Upper lobe of right lung (tissue), 1 donor: ENCODE measurements around the gene TMEM63A. TPM values are rescaled to one million over a fixed set of nuclear protein-coding genes. Genes with fewer than 3 reads are reported as not detected.
A peak's percentile ranks its signal among the peaks of the same experiment; 100 is the strongest.

Experiments used
- ATAC-seq: fragments of 200-7000 bp; cut with Tn5 transposase; one replicate; pipeline ENCODE4 v1.9.1; 2020; ENCODE audit warnings: mild to moderate bottlenecking, moderate library complexity
- DNase-seq: peaks from one replicate; pipeline ENCODE4 v3.0.0-alpha.2; 2020
- H3K27ac ChIP-seq: fragments of 200-600 bp; one replicate; pipeline ENCODE4 v1.8.0; 2022
- H3K27me3 ChIP-seq: fragments of 200-600 bp; one replicate; pipeline ENCODE4 v1.8.0; 2022; ENCODE audit warnings: mild to moderate bottlenecking
- H3K36me3 ChIP-seq: fragments of 200-600 bp; one replicate; pipeline ENCODE4 v1.8.0; 2022
- H3K4me1 ChIP-seq: fragments of 200-600 bp; one replicate; pipeline ENCODE4 v1.8.0; 2022
- H3K4me3 ChIP-seq: fragments of 200-600 bp; one replicate; pipeline ENCODE4 v1.8.0; 2022; ENCODE audit warnings: mild to moderate bottlenecking
- H3K9me3 ChIP-seq: fragments of 200-600 bp; one replicate; pipeline ENCODE4 v1.8.0; 2022
- CTCF ChIP-seq: fragments of 200-600 bp; IDR thresholded peaks from one replicate; pipeline ENCODE4 v1.8.0; 2022; ENCODE audit warnings: antibody characterized with exemption
- intact Hi-C: fragments of 100-400 bp; cut with DNase I; formaldehyde crosslinking; loops from one replicate; pipeline ENCODE4 v1.11.0; 2022
- total RNA-seq: library from RNA; stranded (reverse); fragmentation: NEBNext Ultra II Directional; extraction: Animal tissue kit (Norgen Biotek cat#: 25700); gene quantifications from one replicate; pipeline ENCODE4 v1.2.1, GENCODE V29; 2021
- donor health status: DM: no; HTN: yes; CAD: no; lungs with severe emphysema.

The TMEM63A gene
- total RNA-seq, 1 donor from 2014 or later = 119 TPM

- H3K9me3 ChIP-seq = no peaks in the 10 kb centered on the region
- no peak overlapping the region for H3K27ac ChIP-seq
- intact Hi-C loops = no loop called here
- peaks cover 21% of the 10 kb centered on the region for H3K4me1 ChIP-seq
- no peak for TF ChIP-seq CTCF
- peak; percentile 12 for ATAC-seq
- no peak overlapping the region for H3K4me3 ChIP-seq
- no peaks in the 10 kb centered on the region for H3K27me3 ChIP-seq
- H3K36me3 ChIP-seq = peaks cover 72% of the 10 kb centered on the region
- DNase-seq = no peak
Observed at GRCh38 chr1:225851805-225852204, 30.4 kb downstream of the TMEM63A start.

DNA sequence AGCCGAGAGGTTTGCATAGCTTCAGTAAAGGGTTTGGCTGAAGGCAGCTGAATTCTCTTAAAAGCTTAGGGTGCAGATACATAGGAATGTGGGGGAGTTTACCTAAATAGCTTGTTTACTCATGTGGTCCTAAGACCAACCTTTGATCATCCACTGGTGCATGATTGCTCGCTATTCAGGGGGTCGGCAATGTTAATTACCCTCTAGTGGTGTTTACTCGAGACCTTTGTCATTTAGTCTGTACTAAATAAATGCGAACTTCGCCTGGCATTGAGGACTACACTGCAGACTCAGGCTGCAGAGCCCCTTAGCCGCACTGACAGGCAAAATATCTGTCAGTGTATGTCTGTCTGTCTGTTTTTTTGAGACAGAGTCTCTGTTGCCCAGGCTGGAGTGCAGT is 31.8 kb downstream of the TMEM63A start:
- intact Hi-C loops = no loop called here
- Histone ChIP-seq H3K4me1 (peaks cover 25% of the 10 kb centered on the region), H3K4me3 (no peak overlapping the region), H3K27ac (no peak overlapping the region), H3K9me3 (no peaks in the 10 kb centered on the region), H3K27me3 (no peaks in the 10 kb centered on the region), H3K36me3 (peaks cover 68% of the 10 kb centered on the region)
- ATAC-seq (no peak), DNase-seq (no peak)
- TF ChIP-seq CTCF = no peak

- Histone ChIP-seq H3K36me3 (peaks cover 66% of the 10 kb centered on the region), H3K9me3 (no peaks in the 10 kb centered on the region), H3K4me3 (no peak overlapping the region), H3K27me3 (no peaks in the 10 kb centered on the region), H3K27ac (no peak overlapping the region), H3K4me1 (peaks cover 25% of the 10 kb centered on the region)
- intact Hi-C loops = no loop called here
- DNase-seq (no peak), ATAC-seq (no peak)
- TF ChIP-seq CTCF = no peak
Observed at GRCh38 chr1:225849925-225850324, 32.3 kb downstream of the TMEM63A start.

GRCh38 chr1:225848030-225848955 is 33.9 kb downstream of the TMEM63A start:
- H3K36me3 ChIP-seq = peaks cover 67% of the 10 kb centered on the region
- no peaks in the 10 kb centered on the region for H3K27me3 ChIP-seq
- TF ChIP-seq CTCF = no peak
- intact Hi-C loops = no loop called here
- H3K27ac ChIP-seq = no peak overlapping the region
- no peaks in the 10 kb centered on the region for H3K9me3 ChIP-seq
- H3K4me3 ChIP-seq = no peak overlapping the region
- DNase-seq = no peak
- ATAC-seq = no peak
- peaks cover 25% of the 10 kb centered on the region for H3K4me1 ChIP-seq

DNA sequence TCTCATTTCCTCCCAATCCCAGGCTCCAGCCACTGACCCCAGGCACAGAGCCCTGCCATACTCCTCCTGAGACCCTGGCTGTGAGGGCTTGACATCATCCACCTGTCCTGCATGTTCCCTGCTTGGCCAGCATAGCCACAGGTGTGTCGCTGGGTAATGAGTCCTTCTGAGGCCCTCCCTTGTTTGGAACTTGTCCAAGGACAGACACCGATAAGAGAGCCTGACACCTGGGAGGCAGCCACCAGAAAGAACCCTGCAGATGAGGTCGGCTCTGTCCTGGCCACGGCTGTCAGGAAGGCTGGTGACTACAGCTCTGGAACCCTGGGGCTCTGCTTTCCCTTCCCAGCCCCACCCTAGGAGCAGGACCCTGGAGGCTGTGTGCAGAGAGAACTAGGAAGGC is 34.6 kb downstream of the TMEM63A start:
- no peak for TF ChIP-seq CTCF
- no peak for ATAC-seq

More for the DNA sequence above, 34.6 kb downstream of the TMEM63A start:
- Histone ChIP-seq H3K27ac (no peak overlapping the region), H3K9me3 (no peaks in the 10 kb centered on the region), H3K36me3 (peaks cover 67% of the 10 kb centered on the region), H3K4me1 (peaks cover 25% of the 10 kb centered on the region), H3K27me3 (no peaks in the 10 kb centered on the region), H3K4me3 (no peak overlapping the region)
- intact Hi-C loops = no loop called here
- DNase-seq = no peak
